Activated CD8-positive, alpha-beta memory T cell treated with anti-CD3 and anti-CD28 coated beads, Interleukin-2, amount 50 U/mL, for 4 hours (primary cell): ENCODE results near the gene COL4A2.
"Not testable (repeated sequence)": the region's sequence is repeated elsewhere in the genome, so short reads cannot be mapped to it uniquely, and the experiment has no call there.

ENCODE experiments used
- DNase-seq: peaks from one replicate; pipeline ENCODE4 v3.0.0-alpha.2; 2020

Gene COL4A2

DNA sequence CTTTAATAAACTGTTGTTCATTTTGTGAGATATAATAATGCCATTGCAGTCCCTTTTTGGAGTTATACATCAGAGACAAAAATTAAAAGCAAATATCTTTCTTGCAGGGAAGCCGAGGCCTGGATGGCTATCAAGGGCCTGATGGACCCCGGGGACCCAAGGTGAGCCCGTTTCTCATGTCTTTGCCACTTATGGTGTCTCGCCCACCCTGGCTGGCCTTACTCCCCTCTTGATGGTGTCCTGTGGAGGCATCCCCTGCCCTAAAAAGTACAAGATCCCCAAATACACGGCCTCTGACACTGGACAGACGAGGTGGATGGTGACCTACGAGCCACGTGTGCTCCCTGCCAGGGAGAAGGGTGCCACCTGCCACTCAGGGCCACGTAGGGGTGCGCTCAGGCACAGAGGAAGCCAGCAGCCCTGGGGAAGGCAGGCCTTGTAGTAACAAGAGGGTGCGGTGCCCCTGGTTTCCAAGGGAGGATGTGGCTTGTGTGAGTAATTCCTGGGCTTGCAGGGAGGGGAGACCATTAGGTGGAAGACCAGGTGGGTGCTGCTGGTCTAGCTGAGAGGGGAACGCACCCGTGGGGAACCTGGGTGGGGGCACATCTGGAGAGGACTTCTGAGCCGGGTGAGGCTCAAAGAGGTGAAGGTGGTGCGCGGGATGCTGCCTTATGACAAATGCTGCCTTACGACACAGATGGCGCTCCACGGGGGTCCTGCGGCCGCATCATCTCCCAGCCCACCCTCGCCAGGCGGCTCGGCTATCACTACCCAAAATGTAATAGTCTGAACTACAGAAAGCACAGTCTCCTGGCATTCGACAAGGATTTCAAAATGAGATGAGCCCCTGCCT lies 138.9 kb downstream of the COL4A2 start:
- DNase-seq, result no peak

GRCh38 chr13:110446575-110446890 lies 139.4 kb downstream of the COL4A2 start:
- DNase-seq, result no peak

DNA sequence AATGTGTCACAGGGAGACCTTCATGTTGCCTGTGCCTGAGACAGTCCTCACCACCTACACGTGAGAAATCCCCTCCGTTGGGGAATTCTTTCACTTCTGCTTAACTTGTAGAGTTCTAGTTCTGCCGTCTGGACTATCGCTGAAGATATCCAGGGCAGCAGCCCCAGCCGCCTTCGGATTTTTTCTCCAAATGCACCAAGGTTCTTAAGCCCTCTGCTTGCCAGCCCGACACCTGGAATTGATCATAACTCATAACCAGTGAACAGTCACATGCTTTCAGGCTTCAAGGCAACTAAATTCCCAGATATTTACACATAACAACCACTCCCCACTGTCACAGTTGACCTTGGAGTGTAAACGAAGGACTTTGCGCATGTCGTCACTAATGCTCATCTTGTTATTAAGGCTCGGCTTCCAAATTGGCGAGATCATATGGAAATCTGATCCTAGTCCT lies 140.0 kb downstream of the COL4A2 start:
- no peak for DNase-seq

- DNase-seq, result no peak
Observed at GRCh38 chr13:110447801-110448200, 140.7 kb downstream of the COL4A2 start.

- DNase-seq, result no peak
Observed at GRCh38 chr13:110448230-110448629, 141.1 kb downstream of the COL4A2 start.

DNA sequence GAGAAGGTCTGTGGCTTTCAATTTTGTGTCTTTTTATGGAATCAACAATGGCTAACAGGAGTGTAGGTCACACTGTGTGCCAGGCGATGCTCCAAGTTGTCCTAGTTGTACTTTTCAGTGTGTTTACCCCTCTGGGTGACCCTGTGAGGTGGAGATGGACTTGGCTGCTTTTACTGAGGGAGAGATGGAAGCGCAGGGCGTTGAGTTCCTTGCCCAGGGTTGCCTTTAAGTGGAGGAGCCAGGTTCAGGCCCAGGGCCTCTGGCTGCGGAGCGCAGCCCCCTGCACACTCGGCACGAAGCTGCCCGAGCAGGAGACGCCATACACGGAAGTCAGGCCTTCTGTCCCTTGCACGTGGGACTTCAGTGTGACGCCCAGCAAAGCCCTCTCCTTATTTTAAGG lies 141.6 kb downstream of the COL4A2 start:
- DNase-seq, result no peak

- DNase-seq, result no peak
Observed at GRCh38 chr13:110449219-110450015, 142.3 kb downstream of the COL4A2 start.

GRCh38 chr13:110450016-110450900 lies 143.2 kb downstream of the COL4A2 start:
- DNase-seq, result no peak

GRCh38 chr13:110450941-110451730 lies 144.1 kb downstream of the COL4A2 start:
- DNase-seq, result no peak

DNA sequence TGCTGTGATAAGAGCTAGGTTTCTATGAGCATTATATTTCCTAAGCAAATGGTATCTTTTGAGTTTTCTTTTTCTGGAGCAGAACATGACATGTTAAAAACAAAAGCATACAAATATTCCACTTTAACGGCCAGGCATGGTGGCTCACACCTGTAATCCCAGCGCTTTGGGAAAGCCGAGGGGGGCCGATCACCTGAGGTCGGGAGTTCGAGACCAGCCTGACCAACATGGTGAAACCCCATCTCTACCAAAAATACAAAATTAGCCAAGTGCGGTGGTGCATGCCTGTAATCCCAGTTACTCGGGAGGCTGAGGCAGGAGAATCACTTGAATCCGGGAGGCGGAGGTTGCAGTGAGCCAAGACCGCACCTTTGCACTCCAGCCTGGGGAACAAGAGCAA lies 146.0 kb downstream of the COL4A2 start:
- not testable (repeated sequence) for DNase-seq

DNA sequence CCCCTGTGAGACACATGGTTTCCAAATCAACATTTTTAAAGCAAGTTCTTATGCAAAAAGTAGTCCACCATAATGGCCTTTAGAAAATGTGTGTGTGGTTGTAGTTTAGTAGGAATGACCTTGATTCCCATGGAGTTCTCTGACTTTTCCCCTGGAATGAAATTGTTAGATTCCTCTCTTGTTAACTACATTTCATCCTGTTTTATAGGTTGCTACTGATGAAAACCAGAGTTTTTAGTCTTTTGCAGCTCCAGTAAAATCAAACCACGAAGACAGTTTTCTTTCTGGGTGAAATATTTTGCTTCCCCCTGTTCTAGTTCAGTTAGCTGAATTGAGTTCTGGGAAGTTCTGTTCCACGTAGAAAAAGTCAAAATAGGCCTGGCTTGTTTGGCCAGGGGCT lies 146.7 kb downstream of the COL4A2 start:
- DNase-seq, result no peak

DNA sequence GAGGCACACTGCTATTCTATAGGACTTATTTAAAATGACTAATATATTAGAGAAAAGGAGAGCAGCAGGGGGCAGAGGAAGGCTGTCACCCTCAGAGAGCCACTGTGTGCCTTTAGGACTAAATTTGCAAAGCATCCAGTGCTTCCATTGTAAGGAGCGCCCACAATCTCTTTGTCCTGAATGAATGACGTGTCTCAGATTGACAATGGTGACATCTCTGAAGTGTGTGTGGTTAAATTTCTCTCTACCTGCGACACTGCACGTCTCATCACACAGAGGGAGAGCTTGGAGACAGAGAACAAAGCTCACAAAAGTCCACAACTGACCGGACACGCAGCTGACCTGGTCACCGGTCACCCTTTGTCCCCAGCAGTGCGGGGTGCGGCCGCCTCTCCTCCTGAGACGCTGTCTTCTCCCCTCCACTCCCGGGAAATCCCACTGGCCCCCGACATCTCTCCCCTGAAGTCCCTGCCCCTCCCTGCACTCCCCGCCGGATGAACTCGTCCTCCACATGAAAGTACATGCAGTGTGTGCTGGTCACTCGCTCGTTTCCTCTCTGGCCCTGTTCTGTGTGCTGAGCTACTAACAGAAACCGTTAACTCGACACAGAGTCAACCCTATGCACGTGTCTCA lies 147.3 kb downstream of the COL4A2 start:
- no peak for DNase-seq

GRCh38 chr13:110454956-110455355 lies 147.9 kb downstream of the COL4A2 start:
- no peak for DNase-seq

DNA sequence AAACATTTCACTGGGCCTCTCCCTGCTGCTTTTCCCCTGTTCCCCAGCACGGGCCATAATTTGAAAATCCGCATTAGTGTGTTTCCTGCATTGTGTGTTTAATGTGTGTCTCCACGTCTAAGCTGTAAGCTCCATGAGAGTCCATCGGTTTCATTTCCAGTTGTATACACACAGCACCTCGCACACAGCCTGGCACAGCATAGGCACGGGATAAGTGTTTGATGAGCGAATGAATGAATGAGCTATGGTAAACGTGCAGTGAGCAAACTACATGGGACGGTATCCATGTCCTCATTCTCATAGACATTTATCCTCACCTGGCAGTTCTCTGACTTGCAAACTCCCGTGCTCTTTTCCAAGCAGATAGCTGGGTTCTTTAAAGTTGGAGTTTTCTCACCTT lies 148.4 kb downstream of the COL4A2 start:
- DNase-seq, result no peak

DNA sequence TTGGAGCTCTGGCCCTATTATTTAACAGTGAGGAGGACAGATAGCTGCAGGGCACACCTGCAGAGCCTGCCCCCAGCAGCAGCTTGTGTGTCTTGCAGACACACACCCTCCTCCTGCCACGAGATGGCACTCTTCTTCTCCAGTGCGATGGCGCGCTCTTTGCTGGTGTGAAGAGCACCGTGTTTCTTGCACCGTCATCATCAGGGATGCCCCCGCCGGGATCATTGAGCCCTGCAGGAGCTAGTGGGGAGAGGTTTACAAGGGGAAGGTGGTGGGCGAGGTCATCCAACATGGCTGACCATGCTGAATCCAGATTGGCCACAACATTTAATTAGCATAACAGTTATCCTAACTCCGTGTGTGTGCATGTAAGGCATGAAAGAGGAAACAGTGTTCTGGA lies 148.9 kb downstream of the COL4A2 start:
- peak; percentile 52 for DNase-seq

- DNase-seq, result no peak
Observed at GRCh38 chr13:110456550-110456949, 149.5 kb downstream of the COL4A2 start.

- no peak for DNase-seq
Observed at GRCh38 chr13:110457361-110457760, 150.3 kb downstream of the COL4A2 start.

DNA sequence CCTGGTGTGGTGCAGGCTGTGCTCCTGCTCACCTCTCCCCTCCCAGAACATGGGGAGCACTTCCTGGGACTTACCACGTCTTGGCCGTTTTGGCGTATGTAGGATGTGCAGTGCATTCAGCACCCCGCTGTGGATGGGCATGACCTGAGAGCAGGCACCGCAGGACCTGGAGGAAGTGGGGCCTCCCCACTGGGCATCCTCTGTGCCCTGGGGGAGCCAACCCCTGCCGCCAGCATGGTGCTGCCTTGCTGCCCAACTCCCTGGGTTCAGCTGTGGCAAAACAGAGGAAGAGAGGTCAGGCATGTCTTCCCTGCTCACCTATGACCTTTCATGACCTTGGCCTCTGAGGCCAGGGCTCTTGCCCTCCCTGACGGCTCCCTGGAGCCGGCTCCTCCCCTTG lies 150.9 kb downstream of the COL4A2 start:
- no peak for DNase-seq

DNA sequence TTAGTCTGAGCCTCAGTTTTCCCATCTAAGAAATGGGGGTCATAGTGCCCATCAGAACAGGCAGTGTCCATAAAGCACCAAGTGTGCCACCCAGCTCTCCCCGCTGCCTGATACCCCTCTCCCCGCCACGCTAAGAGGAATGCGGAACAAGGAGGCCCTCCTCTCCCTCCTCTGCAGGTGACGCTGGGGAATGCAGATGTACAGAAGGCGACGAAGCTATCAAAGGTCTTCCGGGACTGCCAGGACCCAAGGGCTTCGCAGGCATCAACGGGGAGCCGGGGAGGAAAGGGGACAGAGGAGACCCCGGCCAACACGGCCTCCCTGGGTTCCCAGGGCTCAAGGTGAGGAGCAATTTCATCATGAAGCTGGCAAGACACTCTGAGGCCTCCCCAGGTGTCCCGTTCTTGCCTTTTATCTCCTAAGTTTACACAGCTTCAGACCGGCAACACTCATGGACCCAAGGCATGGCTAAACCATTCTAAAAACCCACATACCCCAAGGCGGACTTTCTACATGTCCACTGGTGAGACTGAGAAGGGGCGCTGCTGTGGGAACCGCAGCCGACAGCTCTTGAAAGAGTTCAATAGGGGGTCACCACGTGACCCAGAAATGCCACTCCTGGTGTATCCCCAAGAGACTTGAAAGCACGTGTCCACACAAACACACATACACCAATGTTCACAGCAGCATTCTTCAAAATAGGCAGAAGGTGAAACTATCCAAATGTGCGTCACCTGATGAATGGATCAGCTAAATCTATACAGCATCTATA lies 151.7 kb downstream of the COL4A2 start:
- DNase-seq, result no peak

- DNase-seq, result no peak
Observed at GRCh38 chr13:110462091-110462490, 155.0 kb downstream of the COL4A2 start.

DNA sequence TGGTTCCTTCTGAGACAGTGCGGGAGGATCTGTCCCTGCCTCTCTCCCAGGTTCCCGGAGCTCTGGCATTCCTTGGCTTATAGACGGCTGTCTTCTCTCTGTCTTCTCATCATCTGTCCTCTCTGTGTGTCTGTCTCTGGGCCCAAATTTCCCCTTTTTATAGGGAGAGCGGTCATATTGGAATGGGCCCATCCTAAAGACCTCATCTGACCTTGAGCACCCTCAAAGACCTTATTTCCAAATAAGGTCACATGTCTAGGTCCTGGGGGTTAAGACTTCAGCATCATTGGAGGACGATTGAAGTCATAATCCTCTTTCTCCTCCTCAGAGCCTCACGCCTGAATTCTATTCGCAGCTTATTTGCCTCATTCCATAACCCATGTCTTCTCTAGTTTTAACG lies 156.1 kb downstream of the COL4A2 start:
- DNase-seq, result no peak
